HepG2 (cell line): Measurements from ENCODE around the gene POLR2F. TPM values are rescaled to one million over a fixed set of nuclear protein-coding genes. Genes with fewer than 3 reads are reported as not detected.
"Not testable (repeated sequence)": the region's sequence is repeated elsewhere in the genome, so short reads cannot be mapped to it uniquely, and the experiment has no call there.

Experiments
- ATAC-seq: fragments of 200-7000 bp; cut with Tn5 transposase; 3 replicates; pipeline ENCODE4 v1.9.1; 2020; ENCODE audit warnings: mild to moderate bottlenecking, moderate library complexity
- BruUV-seq: library from RNA; stranded (reverse); fragments of 400-500 nt; replicated peaks from 2 replicates; lab custom pipeline; 2021; lab: Mats Ljungman, UMichigan
- CTCF ChIA-PET: fragments of 300-600 bp; formaldehyde crosslinking; extraction: SDS; loops from one replicate; lab custom pipeline; 2021; ENCODE audit warnings: low total read pairs, inconsistent platforms, low intra/inter-chr PET ratio; lab: Yijun Ruan, JAX
- POLR2A ChIA-PET: fragments of 350-600 bp; sonication (Branson Sonifier 250); formaldehyde crosslinking; loops from one replicate; lab custom pipeline; 2020; ENCODE audit warnings: antibody characterized with exemption, inconsistent platforms; lab: Yijun Ruan, JAX
- DNase-seq: peaks from one replicate; pipeline ENCODE4 v3.0.0-alpha.2; 2015; ENCODE audit warnings: low spot score
- FAIRE-seq: peaks from 3 replicates; lab custom pipeline; 2011; peaks lifted over from hg19 to GRCh38; lab: Jason Lieb, UNC
- H2AFZ ChIP-seq: one replicate; pipeline ENCODE4 v1.6.1; 2011; ENCODE audit warnings: low read length, inconsistent platforms
- H3K27ac ChIP-seq: fragments of 300-600 bp; 3 replicates; pipeline ENCODE4 v1.8.0; 2011; ENCODE audit warnings: mixed run types, mild to moderate bottlenecking, mixed read lengths, low read length, inconsistent platforms; ENCODE audit not compliant: insufficient read depth; ENCODE audit errors: extremely low read length
- H3K27me3 ChIP-seq, 2 experiments: fragments of 200-600 bp in 1 of 2; 2 replicates in 1 of 2; 3 replicates in 1 of 2; pipeline versions ENCODE4 v1.6.0 to v1.8.0; 2011; ENCODE audit warnings: low read length in 2 of 2, mild to moderate bottlenecking in 2 of 2, moderate library complexity in 2 of 2, inconsistent platforms in 1 of 2; ENCODE audit not compliant: insufficient read depth in 2 of 2, control insufficient read depth in 1 of 2
- H3K36me3 ChIP-seq, 2 experiments: fragments of 200-600 bp in 1 of 2; replicated peaks in 1 of 2; 2 replicates in 1 of 2; 3 replicates in 1 of 2; pipeline versions ENCODE4 v1.5.1 to v1.8.0; 2011; ENCODE audit warnings: low read length in 2 of 2, inconsistent platforms in 1 of 2; ENCODE audit not compliant: insufficient read depth in 2 of 2, control insufficient read depth in 1 of 2
- H3K4me1 ChIP-seq: 2 replicates; pipeline ENCODE4 v1.5.1; 2012; ENCODE audit warnings: low read length, inconsistent platforms; ENCODE audit not compliant: insufficient read depth
- H3K4me2 ChIP-seq: 2 replicates; pipeline ENCODE4 v1.6.0; 2011; ENCODE audit warnings: low read depth, low read length, inconsistent platforms
- H3K4me3 ChIP-seq, 3 experiments: fragments of 200-600 bp in 1 of 3; sonication (generic), shearing (Covaris generic) in 1 of 3; replicated peaks in 1 of 3; 2 replicates each; pipeline ENCODE4 v1.5.1; 2011 to 2016; ENCODE audit warnings: low read length in 3 of 3, inconsistent platforms in 2 of 3, low read depth in 2 of 3, mild to moderate bottlenecking in 2 of 3, control low read depth in 1 of 3, mixed read lengths in 1 of 3; ENCODE audit not compliant: insufficient read depth in 1 of 3
- H3K79me2 ChIP-seq: one replicate; pipeline ENCODE4 v1.6.1; 2011; ENCODE audit warnings: low read length, inconsistent platforms; ENCODE audit not compliant: insufficient read depth
- H3K9ac ChIP-seq: 2 replicates; pipeline ENCODE4 v1.6.0; 2011; ENCODE audit warnings: mild to moderate bottlenecking, low read depth, low read length, inconsistent platforms; ENCODE audit not compliant: insufficient read depth
- H3K9me3 ChIP-seq: 2 replicates; pipeline ENCODE4 v1.5.1; 2012; ENCODE audit warnings: mild to moderate bottlenecking, low read length
- H4K20me1 ChIP-seq: 2 replicates; pipeline ENCODE4 v1.6.0; 2011; ENCODE audit warnings: inconsistent platforms, mild to moderate bottlenecking, low read length, moderate library complexity; ENCODE audit not compliant: insufficient read depth
- AHDC1 ChIP-seq: sonication (generic); formaldehyde crosslinking; IDR thresholded peaks from 2 replicates; pipeline ENCODE4 v1.5.1; 2020; ENCODE audit warnings: mild to moderate bottlenecking, missing genetic modification reagents, borderline replicate concordance
- ARID3A ChIP-seq: IDR thresholded peaks from 2 replicates; pipeline ENCODE4 v1.6.1; 2012; ENCODE audit warnings: low read depth, low read length, improper control_type of control experiment
- ATF4 ChIP-seq, 2 experiments: fragments of 450-650 bp in 1 of 2; sonication (generic) in 1 of 2; formaldehyde crosslinking; IDR thresholded peaks; 2 replicates each; pipeline versions ENCODE4 v1.5.0 to v1.8.0; 2020 to 2022; ENCODE audit warnings: mild to moderate bottlenecking in 1 of 2, missing genetic modification reagents in 1 of 2
- HNF4A ChIP-seq: sonication (generic); formaldehyde crosslinking; IDR thresholded peaks from 2 replicates; pipeline ENCODE4 v1.4.0; 2020; ENCODE audit warnings: missing genetic modification reagents
- PATZ1 ChIP-seq: sonication (generic); formaldehyde crosslinking; IDR thresholded peaks from 2 replicates; pipeline ENCODE4 v1.4.0; 2020; ENCODE audit warnings: missing genetic modification reagents
- RARA ChIP-seq: IDR thresholded peaks from 2 replicates; pipeline ENCODE4 v1.6.1; 2016; ENCODE audit warnings: missing genetic modification reagents, missing compliant biosample characterization
- SOX6 ChIP-seq, 2 experiments: fragments of 450-650 bp in 1 of 2; sonication (generic) in 1 of 2; formaldehyde crosslinking in 1 of 2; IDR thresholded peaks; 2 replicates each; pipeline versions ENCODE4 v1.4.0 to v1.6.1; 2017 to 2020; ENCODE audit warnings: antibody characterized with exemption in 1 of 2, mild to moderate bottlenecking in 1 of 2, missing genetic modification reagents in 1 of 2
- TCF7 ChIP-seq: sonication (generic); IDR thresholded peaks from 2 replicates; pipeline ENCODE4 v1.6.1; 2016; ENCODE audit warnings: antibody characterized with exemption, low read depth
- ZNF362 ChIP-seq: sonication (generic); formaldehyde crosslinking; IDR thresholded peaks from 2 replicates; pipeline ENCODE4 v1.4.0; 2020; ENCODE audit warnings: missing genetic modification reagents, mild to moderate bottlenecking, borderline replicate concordance
- ZNF460 ChIP-seq: sonication (generic); formaldehyde crosslinking; IDR thresholded peaks from 2 replicates; pipeline ENCODE4 v1.5.1; 2020; ENCODE audit warnings: missing genetic modification reagents, mild to moderate bottlenecking, borderline replicate concordance
- WGBS: methylation state at CpG from one replicate; pipeline ENCODE4 v1.1.6; 2017; ENCODE audit warnings: low lambda C conversion rate; 5-methylcytosine and 5-hydroxymethylcytosine counted together
- in situ Hi-C: cut with HindIII; loops from 2 replicates; pipeline ENCODE4 v1.10.0; 2017; ENCODE audit warnings: low pct_unique_long_range_greater_than_20kb; ENCODE audit not compliant: extremely low pct_ligation_motif_present
- intact Hi-C: fragments of 100-400 bp; cut with micrococcal nuclease; formaldehyde crosslinking; loops from one replicate; pipeline ENCODE4 v1.10.0; 2022; ENCODE audit not compliant: unreplicated experiment
- polyA plus RNA-seq, 8 experiments: library from polyadenylated mRNA; depleted of rRNA in 3 of 8; stranded (reverse) in 7 of 8; unstranded in 1 of 8; fragments of >200 nt; fragmentation: Illumina TruSeq in 4 of 8; extraction: Trizol in 4 of 8; gene quantifications; 2 replicates each; pipeline versions ENCODE4 v1.2.1 to v1.2.3, GENCODE V29; 2011 to 2016; ENCODE audit warnings: low read depth in 4 of 8, missing spikeins in 1 of 8, mixed read lengths in 1 of 8; ENCODE audit not compliant: insufficient read depth in 1 of 8
- total RNA-seq, 5 experiments: library from RNA; depleted of rRNA; stranded (reverse); fragments of >200 nt; fragmentation: Illumina TruSeq; extraction: Trizol; gene quantifications; 2 replicates each; pipeline ENCODE4 v1.2.3, GENCODE V29; 2016; ENCODE audit warnings: low read depth in 1 of 5

POLR2F gene
- total and polyA plus RNA-seq, 2 of the 13 experiments (the other 11 are each of a cell fraction or from before 2014, with no cell fraction given): 135 to 158 TPM

GRCh38 chr22:37955825-37956397 is 2.4 kb downstream of the POLR2F start:
- WGBS: 24% methylated on average over 15 of the region's 15 CpGs
- FAIRE-seq; BruUV-seq; intact Hi-C loops; H3K9me3 ChIP-seq; H3K4me3 ChIP-seq; CTCF ChIA-PET; H3K27me3 ChIP-seq; H2AFZ ChIP-seq; ATAC-seq; in situ Hi-C loops; H4K20me1 ChIP-seq; H3K9ac ChIP-seq; H3K27ac ChIP-seq; TF ChIP-seq SOX6 (IDR thresholded peaks at IDR 0.05): not testable (repeated sequence)
- peaks cover 33% of the 10 kb centered on the region for H3K79me2 ChIP-seq
- H3K4me1 ChIP-seq: peaks cover 53% of the 10 kb centered on the region
- POLR2A ChIA-PET: interaction anchor here (0.7 to 3.5 kb wide), 5 partner anchors 60 to 1066 kb away, joined by 3 to 19 read pairs (median 4); partner anchors contain the start of genes ANKRD54 and GCAT
- H3K36me3 ChIP-seq: peaks cover 17 to 35% of the 10 kb centered on the region in 2 experiments
- H3K4me2 ChIP-seq: peak overlapping the region; percentile 97; the same call in 1 of the 2 replicates
- peak; percentile 25 for DNase-seq
- peak; percentile 66 for TF ChIP-seq RARA
- TF ChIP-seq ATF4 (CRISPR knock-in tag; IDR thresholded peaks at IDR 0.05): 0 out of 4 replicates have a peak, but pooled peaks of 1 of the 2 experiments have one; percentile 37
- peak; percentile 63 for TF ChIP-seq SOX6 (CRISPR knock-in tag; IDR thresholded peaks at IDR 0.05)
- TF ChIP-seq PATZ1: peak; percentile 21; the same call in 1 of the 2 replicates
- TF ChIP-seq ZNF362 (CRISPR knock-in tag): peak; percentile 82; the same call in 1 of the 2 replicates
- TF ChIP-seq HNF4A (CRISPR knock-in tag): peak; percentile 34
- TF ChIP-seq TCF7: peak; percentile 47; the same call in 1 of the 2 replicates
- 0 out of 2 replicates have a peak, but pooled peaks have one; percentile 42 for TF ChIP-seq AHDC1 (CRISPR knock-in tag)
- TF ChIP-seq ARID3A: 0 out of 2 replicates have a peak, but pooled peaks have one; percentile 28
- TF ChIP-seq ZNF460 (CRISPR knock-in tag): peak; percentile 40; the same call in 1 of the 2 replicates
